B cell (primary cell): ENCODE results near the gene SPOP.

ENCODE experiments used
- CTCF ChIP-seq: fragments of 200-600 bp; IDR thresholded peaks from one replicate; pipeline ENCODE4 v1.8.0; 2022; ENCODE audit warnings: antibody characterized with exemption, mild to moderate bottlenecking
- EZH2 ChIP-seq: IDR thresholded peaks from 2 replicates; pipeline ENCODE4 v1.6.1; 2012; ENCODE audit warnings: borderline replicate concordance, low read depth, mild to moderate bottlenecking, moderate library complexity, low read length; ENCODE audit not compliant: insufficient read depth, poor library complexity, severe bottlenecking

GRCh38 chr17:49656247-49656646 is 21.6 kb downstream of the SPOP start:
- TF ChIP-seq CTCF: no peak
- TF ChIP-seq EZH2: no peak
